ENCODE results near the gene SPATA13.

The SPATA13 gene

GRCh38 chr13:24254146-24254841 lies 93.8 kb downstream of the SPATA13 start:
- H3K9ac ChIP-seq (ENCODE audit: low read depth, low read length), result no peak overlapping the region
- ATAC-seq (ENCODE audit: insufficient read depth, low read depth) (no peak), DNase-seq (no peak)
- no peaks in the 10 kb centered on the region for H3K4me1 ChIP-seq (ENCODE audit: insufficient read depth, low read length)
- H3K4me2 ChIP-seq (ENCODE audit: insufficient read depth, low read length), result no peak overlapping the region
- no peaks in the 10 kb centered on the region for H4K20me1 ChIP-seq (ENCODE audit: insufficient read depth, low read length)
- TF ChIP-seq EZH2 (IDR thresholded peaks at IDR 0.05; ENCODE audit: borderline replicate concordance, low read depth, low read length, severe bottlenecking) (no peak), CTCF (IDR thresholded peaks at IDR 0.05; ENCODE audit: borderline replicate concordance, extremely low read depth, low read length, poor library complexity, severe bottlenecking) (no peak)
- H3K79me2 ChIP-seq (ENCODE audit: insufficient read depth, low read length), result no peaks in the 10 kb centered on the region
- H3K36me3 ChIP-seq (ENCODE audit: insufficient read depth, low read length), result peaks cover 14% of the 10 kb centered on the region
- no peak overlapping the region for H2AFZ ChIP-seq (ENCODE audit: low read depth, low read length)
- H3K4me3 ChIP-seq (ENCODE audit: low read depth in 1 of 2, low read length in 2 of 2), result no peak overlapping the region
- no peak overlapping the region for H3K27ac ChIP-seq (ENCODE audit: low read length)
- H3K9me3 ChIP-seq (ENCODE audit: insufficient read depth, low read length, severe bottlenecking), result no peaks in the 10 kb centered on the region
- no peaks in the 10 kb centered on the region for H3K27me3 ChIP-seq (ENCODE audit: insufficient read depth, low read length, poor library complexity)

GRCh38 chr13:24257497-24257896 lies 97.0 kb downstream of the SPATA13 start:
- Histone ChIP-seq H3K4me2 (ENCODE audit: insufficient read depth, low read length) (no peak overlapping the region), H3K9ac (ENCODE audit: low read depth, low read length) (no peak overlapping the region), H3K27me3 (ENCODE audit: insufficient read depth, low read length, poor library complexity) (no peaks in the 10 kb centered on the region), H4K20me1 (ENCODE audit: insufficient read depth, low read length) (no peaks in the 10 kb centered on the region), H3K4me3 (ENCODE audit: low read depth in 1 of 2, low read length in 2 of 2) (no peak overlapping the region), H3K36me3 (ENCODE audit: insufficient read depth, low read length) (peaks cover 2% of the 10 kb centered on the region; the same call in 1 of the 2 replicates), H3K27ac (ENCODE audit: low read length) (no peak overlapping the region), H3K4me1 (ENCODE audit: insufficient read depth, low read length) (no peaks in the 10 kb centered on the region), H2AFZ (ENCODE audit: low read depth, low read length) (no peak overlapping the region), H3K79me2 (ENCODE audit: insufficient read depth, low read length) (no peaks in the 10 kb centered on the region), H3K9me3 (ENCODE audit: insufficient read depth, low read length, severe bottlenecking) (no peaks in the 10 kb centered on the region)
- DNase-seq, result no peak
- TF ChIP-seq EZH2 (IDR thresholded peaks at IDR 0.05; ENCODE audit: borderline replicate concordance, low read depth, low read length, severe bottlenecking) (no peak), CTCF (IDR thresholded peaks at IDR 0.05; ENCODE audit: borderline replicate concordance, extremely low read depth, low read length, poor library complexity, severe bottlenecking) (no peak)
- ATAC-seq (ENCODE audit: insufficient read depth, low read depth), result no peak

GRCh38 chr13:24261566-24261965 lies 101.0 kb downstream of the SPATA13 start:
- Histone ChIP-seq H3K4me3 (ENCODE audit: low read depth in 1 of 2, low read length in 2 of 2) (no peak overlapping the region), H3K4me1 (ENCODE audit: insufficient read depth, low read length) (peaks cover 14% of the 10 kb centered on the region), H3K9ac (ENCODE audit: low read depth, low read length) (no peak overlapping the region), H3K27me3 (ENCODE audit: insufficient read depth, low read length, poor library complexity) (no peaks in the 10 kb centered on the region), H2AFZ (ENCODE audit: low read depth, low read length) (no peak overlapping the region), H3K36me3 (ENCODE audit: insufficient read depth, low read length) (no peaks in the 10 kb centered on the region; the same call in 1 of the 2 replicates), H3K9me3 (ENCODE audit: insufficient read depth, low read length, severe bottlenecking) (no peaks in the 10 kb centered on the region), H3K27ac (ENCODE audit: low read length) (no peak overlapping the region), H4K20me1 (ENCODE audit: insufficient read depth, low read length) (no peaks in the 10 kb centered on the region), H3K79me2 (ENCODE audit: insufficient read depth, low read length) (no peaks in the 10 kb centered on the region), H3K4me2 (ENCODE audit: insufficient read depth, low read length) (no peak overlapping the region)
- TF ChIP-seq CTCF (IDR thresholded peaks at IDR 0.05; ENCODE audit: borderline replicate concordance, extremely low read depth, low read length, poor library complexity, severe bottlenecking) (no peak), EZH2 (IDR thresholded peaks at IDR 0.05; ENCODE audit: borderline replicate concordance, low read depth, low read length, severe bottlenecking) (no peak)
- no peak for DNase-seq
- ATAC-seq (ENCODE audit: insufficient read depth, low read depth), result no peak

Measured in DND-41 (cell line).